ENCODE measurements around the gene APOBEC2. TPM values are rescaled to one million over a fixed set of nuclear protein-coding genes. Genes with fewer than 3 reads are reported as not detected.

Gene APOBEC2
- total and polyA plus RNA-seq, 8 donors, result 7.2 to 36.7 (median 11.3) TPM; not detected in 3

DNA sequence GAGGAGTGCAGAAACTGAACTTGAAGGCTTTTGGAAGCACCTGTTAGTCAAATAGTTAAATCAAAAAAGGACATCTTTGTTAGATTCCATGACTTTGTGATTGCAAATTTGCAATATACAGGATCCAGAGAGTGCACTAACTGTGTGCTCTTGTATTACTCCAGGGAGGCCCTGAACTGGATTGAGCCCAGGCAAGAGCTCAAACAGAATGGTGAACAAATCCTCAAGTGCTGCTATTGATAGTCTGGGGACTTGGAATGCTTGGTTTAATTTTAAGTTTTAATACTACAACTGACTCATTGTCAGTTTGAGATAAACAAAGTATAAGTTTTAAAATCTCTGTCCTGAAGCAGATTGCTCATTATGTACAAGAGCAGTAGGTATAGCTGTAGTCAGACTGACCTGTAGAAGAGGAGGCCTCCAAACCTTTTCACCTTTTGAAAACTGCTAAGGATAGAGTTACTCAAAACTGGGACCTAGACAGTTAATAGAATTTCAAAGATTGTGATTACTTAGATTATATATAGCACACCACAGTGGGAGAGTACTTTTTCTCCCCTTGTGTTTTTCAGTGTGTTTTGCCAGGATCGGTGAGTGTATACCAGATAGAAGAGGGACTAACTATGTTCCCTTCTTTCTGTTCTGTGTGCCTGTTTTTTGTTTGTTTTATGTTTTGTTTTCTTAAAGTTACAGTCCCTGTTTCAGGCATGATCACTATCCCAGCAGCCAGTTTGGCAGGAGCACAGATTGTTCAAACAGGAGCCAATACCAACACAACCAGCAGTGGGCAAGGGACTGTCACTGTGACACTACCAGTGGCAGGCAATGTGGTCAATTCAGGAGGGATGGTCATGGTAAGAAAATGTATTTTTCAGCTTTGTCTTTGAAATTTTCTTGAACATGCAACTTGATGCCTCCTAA, 38.1 kb downstream of the APOBEC2 start:
- no peaks in the 10 kb centered on the region for H3K9me3 ChIP-seq
- intact Hi-C loops (cut with DNase I; ENCODE audit: low total_unique reads), result no loop called here
- TF ChIP-seq, protein P1, sequence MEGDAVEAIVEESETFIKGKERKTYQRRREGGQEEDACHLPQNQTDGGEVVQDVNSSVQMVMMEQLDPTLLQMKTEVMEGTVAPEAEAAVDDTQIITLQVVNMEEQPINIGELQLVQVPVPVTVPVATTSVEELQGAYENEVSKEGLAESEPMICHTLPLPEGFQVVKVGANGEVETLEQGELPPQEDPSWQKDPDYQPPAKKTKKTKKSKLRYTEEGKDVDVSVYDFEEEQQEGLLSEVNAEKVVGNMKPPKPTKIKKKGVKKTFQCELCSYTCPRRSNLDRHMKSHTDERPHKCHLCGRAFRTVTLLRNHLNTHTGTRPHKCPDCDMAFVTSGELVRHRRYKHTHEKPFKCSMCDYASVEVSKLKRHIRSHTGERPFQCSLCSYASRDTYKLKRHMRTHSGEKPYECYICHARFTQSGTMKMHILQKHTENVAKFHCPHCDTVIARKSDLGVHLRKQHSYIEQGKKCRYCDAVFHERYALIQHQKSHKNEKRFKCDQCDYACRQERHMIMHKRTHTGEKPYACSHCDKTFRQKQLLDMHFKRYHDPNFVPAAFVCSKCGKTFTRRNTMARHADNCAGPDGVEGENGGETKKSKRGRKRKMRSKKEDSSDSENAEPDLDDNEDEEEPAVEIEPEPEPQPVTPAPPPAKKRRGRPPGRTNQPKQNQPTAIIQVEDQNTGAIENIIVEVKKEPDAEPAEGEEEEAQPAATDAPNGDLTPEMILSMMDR (IDR thresholded peaks at IDR 0.05), result no peak
- TF ChIP-seq EP300 (IDR thresholded peaks at IDR 0.05) (no peak), POLR2AphosphoS5 (IDR thresholded peaks at IDR 0.05) (no peak)
- H3K4me1 ChIP-seq, result no peaks in the 10 kb centered on the region
- 12 to 53% (median 20%) methylated on average over 1 of the region's 1 CpG for WGBS, 5 donors
- DNase-seq, result no peak
- H3K4me3 ChIP-seq, result no peak overlapping the region
- H3K36me3 ChIP-seq, result peaks cover 64 to 100% (median 88%) of the 10 kb centered on the region in 4 donors
- H3K27ac ChIP-seq, result no peak overlapping the region
- no peaks in the 10 kb centered on the region for H3K27me3 ChIP-seq

DNA sequence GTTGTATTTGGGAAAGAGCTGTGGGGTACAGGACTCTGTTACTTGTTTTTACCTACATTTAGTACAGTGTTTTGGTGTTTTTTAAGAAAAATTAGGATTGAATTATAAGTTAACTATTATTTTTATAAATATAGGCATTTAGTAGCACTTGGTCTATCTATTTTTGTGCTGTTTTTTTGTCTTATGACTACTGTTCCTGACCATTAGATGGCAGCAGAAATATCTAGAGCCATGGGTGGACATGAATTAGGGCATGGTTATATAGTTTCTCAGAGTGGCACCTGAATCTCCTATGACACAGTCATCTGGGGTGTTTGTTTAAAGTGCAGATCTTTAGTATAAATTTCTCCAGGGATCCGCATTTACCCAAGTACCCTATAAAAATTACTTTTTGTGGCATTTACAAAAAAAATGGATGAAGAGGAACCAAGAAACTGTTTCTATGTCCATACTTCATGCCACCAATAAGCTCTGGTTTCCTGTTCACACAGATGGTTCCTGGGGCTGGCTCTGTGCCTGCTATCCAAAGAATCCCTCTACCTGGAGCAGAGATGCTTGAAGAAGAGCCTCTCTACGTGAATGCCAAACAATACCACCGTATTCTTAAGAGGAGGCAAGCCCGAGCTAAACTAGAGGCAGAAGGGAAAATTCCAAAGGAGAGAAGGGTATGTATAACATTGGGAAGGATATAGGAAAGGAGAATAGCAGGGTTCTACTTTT, 39.6 kb downstream of the APOBEC2 start:
- 93 to 97% (median 95%) methylated on average over 4 of the region's 4 CpGs for WGBS, 5 donors
- Histone ChIP-seq H3K27ac (no peak overlapping the region), H3K27me3 (no peaks in the 10 kb centered on the region), H3K4me3 (no peak overlapping the region), H3K36me3 (peaks cover 76 to 100% (median 93%) of the 10 kb centered on the region in 4 donors), H3K4me1 (no peaks in the 10 kb centered on the region), H3K9me3 (no peaks in the 10 kb centered on the region)
- peak in 1 of 2 donors; percentile 41 for DNase-seq
- intact Hi-C loops (cut with DNase I; ENCODE audit: low total_unique reads), result no loop called here
- TF ChIP-seq POLR2AphosphoS5 (IDR thresholded peaks at IDR 0.05) (no peak), EP300 (IDR thresholded peaks at IDR 0.05) (no peak), POLR2A (IDR thresholded peaks at IDR 0.05) (no peak)
- TF ChIP-seq, protein P1 (IDR thresholded peaks at IDR 0.05), result no peak

DNA sequence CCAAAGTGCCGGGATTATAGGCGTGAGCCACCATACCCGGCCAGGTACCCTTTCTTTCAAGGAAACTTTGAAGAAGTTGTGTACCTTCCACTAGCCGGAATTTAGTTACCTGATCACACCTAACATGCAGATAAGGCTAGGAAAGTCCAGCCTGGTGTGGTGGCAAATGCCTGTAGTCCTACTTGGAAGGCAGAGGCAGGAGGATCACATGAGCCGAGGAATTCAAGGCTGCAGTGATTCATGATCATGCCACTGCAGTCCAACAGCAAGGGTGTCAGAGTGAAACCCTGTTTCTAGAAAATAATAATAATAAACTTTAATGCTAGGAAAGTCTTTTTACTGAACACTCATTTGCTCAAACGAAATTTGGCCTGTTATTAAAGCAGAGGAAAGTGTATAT, 40.7 kb downstream of the APOBEC2 start:
- no peak overlapping the region for H3K4me3 ChIP-seq
- H3K27ac ChIP-seq, result no peak overlapping the region
- peaks cover 87 to 100% (median 99%) of the 10 kb centered on the region in 4 donors for H3K36me3 ChIP-seq
- DNase-seq, result no peak
- H3K4me1 ChIP-seq, result no peaks in the 10 kb centered on the region
- intact Hi-C loops (cut with DNase I; ENCODE audit: low total_unique reads), result no loop called here
- no peaks in the 10 kb centered on the region for H3K27me3 ChIP-seq
- 62 to 85% (median 80%) methylated on average over 6 of the region's 6 CpGs for WGBS, 5 donors
- H3K9me3 ChIP-seq, result no peaks in the 10 kb centered on the region
- no peak for TF ChIP-seq POLR2A (IDR thresholded peaks at IDR 0.05)
- TF ChIP-seq, protein P1 (IDR thresholded peaks at IDR 0.05), result no peak
- TF ChIP-seq POLR2AphosphoS5 (IDR thresholded peaks at IDR 0.05), result no peak
- no peak for TF ChIP-seq EP300 (IDR thresholded peaks at IDR 0.05)

DNA sequence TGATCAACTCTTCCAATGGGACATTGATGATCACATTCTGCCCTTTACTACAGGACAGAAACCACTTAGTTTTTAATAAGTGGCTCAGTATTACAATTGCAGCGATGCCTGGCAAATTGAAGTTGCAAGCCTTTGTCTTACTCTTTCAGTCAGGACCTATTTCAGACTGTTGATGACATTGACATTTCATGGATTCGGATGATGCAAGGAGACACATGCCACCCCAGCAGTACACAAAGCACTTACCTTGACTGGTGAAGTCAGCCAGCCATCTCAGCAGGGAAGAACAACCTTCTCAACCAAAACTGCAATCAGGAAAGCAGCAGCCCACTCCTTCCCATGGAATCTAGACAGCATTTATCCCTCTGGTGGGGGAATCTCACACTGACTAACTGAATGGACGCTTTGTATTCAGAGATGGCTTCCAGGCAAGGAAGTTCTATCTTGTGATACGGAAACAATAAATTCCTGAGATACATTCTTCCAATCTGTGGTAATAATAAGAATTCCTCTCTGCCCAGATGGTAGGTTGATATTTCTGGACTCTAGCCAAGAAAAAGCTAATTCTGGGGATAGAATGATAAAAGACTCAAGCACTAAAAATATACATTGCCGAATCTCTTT, 44.6 kb downstream of the APOBEC2 start:
- intact Hi-C loops (cut with DNase I; ENCODE audit: low total_unique reads), result no loop called here
- DNase-seq, result no peak
- no peaks in the 10 kb centered on the region for H3K4me1 ChIP-seq
- no peaks in the 10 kb centered on the region for H3K9me3 ChIP-seq
- TF ChIP-seq POLR2A (IDR thresholded peaks at IDR 0.05) (no peak), EP300 (IDR thresholded peaks at IDR 0.05) (no peak)
- H3K27ac ChIP-seq, result no peak overlapping the region
- H3K36me3 ChIP-seq, result peaks cover 68 to 100% (median 97%) of the 10 kb centered on the region in 4 donors
- H3K27me3 ChIP-seq, result no peaks in the 10 kb centered on the region
- no peak overlapping the region for H3K4me3 ChIP-seq
- 86 to 89% (median 88%) methylated on average over 5 of the region's 5 CpGs for WGBS, 5 donors

Data from stomach (tissue), 9 donors.